UCSD-AML1 (cell line): ENCODE results near the gene CDKN2B.
"Not testable (repeated sequence)": the region's sequence is repeated elsewhere in the genome, so short reads cannot be mapped to it uniquely, and the experiment has no call there.

Experiments
- DNase-seq: peaks from one replicate; lab custom pipeline; 2025; ENCODE audit not compliant: unreplicated experiment; lab: John Stamatoyannopoulos, UW

The CDKN2B gene

GRCh38 chr9:22008717-22009505 lies at the start of gene CDKN2B:
TSS of gene CDKN2B (minus strand) at chr9:22009305. CDS start at chr9:22008953, 352 bp downstream.
- DNase-seq: no peak

- not testable (repeated sequence) for DNase-seq
These were observed 48.9 kb upstream of the CDKN2B start for GRCh38 chr9:22057972-22058371.

GRCh38 chr9:22056402-22056801 lies 47.3 kb upstream of the CDKN2B start:
- DNase-seq: no peak

- DNase-seq: no peak
These were observed 46.0 kb upstream of the CDKN2B start for GRCh38 chr9:22055090-22055489.

- DNase-seq: no peak
These were observed 45.4 kb upstream of the CDKN2B start for GRCh38 chr9:22054529-22054928.

GRCh38 chr9:22054076-22054475 lies 45.0 kb upstream of the CDKN2B start:
- no peak for DNase-seq

GRCh38 chr9:22053178-22053577 lies 44.1 kb upstream of the CDKN2B start:
- no peak for DNase-seq

GRCh38 chr9:22052376-22052945 lies 43.4 kb upstream of the CDKN2B start:
- DNase-seq: no peak

- peak; percentile 25 for DNase-seq
These were observed 41.8 kb upstream of the CDKN2B start for GRCh38 chr9:22050924-22051323.

GRCh38 chr9:22049411-22049810 lies 40.3 kb upstream of the CDKN2B start:
- DNase-seq: no peak

GRCh38 chr9:22047596-22047995 lies 38.5 kb upstream of the CDKN2B start:
- DNase-seq: no peak

- no peak for DNase-seq
These were observed 37.3 kb upstream of the CDKN2B start for GRCh38 chr9:22046243-22046885.

GRCh38 chr9:22045423-22045822 lies 36.3 kb upstream of the CDKN2B start:
- DNase-seq: no peak

- DNase-seq: no peak
These were observed 35.5 kb upstream of the CDKN2B start for GRCh38 chr9:22044583-22044982.

- DNase-seq: no peak
These were observed 34.8 kb upstream of the CDKN2B start for GRCh38 chr9:22043928-22044327.

- DNase-seq: no peak
These were observed 32.7 kb upstream of the CDKN2B start for GRCh38 chr9:22041775-22042174.

GRCh38 chr9:22041344-22041743 lies 32.2 kb upstream of the CDKN2B start:
- DNase-seq: no peak

GRCh38 chr9:22040760-22041159 lies 31.7 kb upstream of the CDKN2B start:
- DNase-seq: no peak

GRCh38 chr9:22039258-22039657 lies 30.2 kb upstream of the CDKN2B start:
- no peak for DNase-seq

GRCh38 chr9:22037954-22038690 lies 29.0 kb upstream of the CDKN2B start:
- no peak for DNase-seq

- DNase-seq: no peak
These were observed 27.9 kb upstream of the CDKN2B start for GRCh38 chr9:22036866-22037626.
